Measurements from ENCODE around the gene ANKRD34A.
A peak's percentile ranks its signal among the peaks of the same experiment; 100 is the strongest.

Gene ANKRD34A

GRCh38 chr1:145990249-145990855 lies 26.0 kb upstream of the ANKRD34A start:
- DNase-seq, result no peak

DNA sequence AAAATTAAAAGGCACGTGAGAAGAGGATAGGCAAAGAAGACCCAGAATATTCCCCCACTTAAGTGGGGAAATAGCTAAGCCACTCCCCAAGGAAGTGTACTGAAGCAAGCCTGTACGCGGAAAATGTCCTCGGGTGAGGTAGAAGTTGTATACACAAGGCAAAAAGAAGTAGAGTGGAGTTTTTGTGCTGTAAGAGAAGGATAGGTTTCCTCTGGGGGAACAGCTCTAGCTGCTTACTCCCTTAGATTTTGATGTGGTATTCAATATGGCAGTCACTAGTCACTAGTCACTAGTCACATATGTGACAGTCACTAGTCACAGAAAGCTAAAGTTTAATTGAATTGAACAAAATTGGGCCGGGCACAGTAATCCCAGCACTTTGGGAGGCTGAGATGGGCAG lies 24.4 kb upstream of the ANKRD34A start:
- DNase-seq, result no peak

GRCh38 chr1:145987926-145988325 lies 23.6 kb upstream of the ANKRD34A start:
- no peak for DNase-seq

DNA sequence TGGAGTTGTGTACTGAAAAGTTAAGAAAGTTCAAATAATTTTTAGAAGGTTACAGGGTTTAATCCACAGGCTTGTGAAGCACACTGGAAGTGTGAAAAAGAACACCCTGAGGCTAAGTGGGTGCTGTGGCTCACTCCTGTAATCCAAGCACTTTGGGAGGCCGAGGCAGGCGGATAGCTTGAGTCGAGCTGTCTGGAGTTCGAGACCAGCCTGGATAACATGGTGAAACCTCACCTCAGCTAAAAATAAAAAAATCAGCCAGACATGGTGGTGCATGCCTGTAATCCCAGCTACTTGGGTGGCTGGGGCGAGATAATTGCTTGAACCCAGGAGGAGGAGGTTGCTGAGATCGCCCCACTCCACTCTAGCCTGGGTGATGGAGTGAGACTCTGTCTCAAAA lies 22.2 kb upstream of the ANKRD34A start:
- no peak for DNase-seq

DNA sequence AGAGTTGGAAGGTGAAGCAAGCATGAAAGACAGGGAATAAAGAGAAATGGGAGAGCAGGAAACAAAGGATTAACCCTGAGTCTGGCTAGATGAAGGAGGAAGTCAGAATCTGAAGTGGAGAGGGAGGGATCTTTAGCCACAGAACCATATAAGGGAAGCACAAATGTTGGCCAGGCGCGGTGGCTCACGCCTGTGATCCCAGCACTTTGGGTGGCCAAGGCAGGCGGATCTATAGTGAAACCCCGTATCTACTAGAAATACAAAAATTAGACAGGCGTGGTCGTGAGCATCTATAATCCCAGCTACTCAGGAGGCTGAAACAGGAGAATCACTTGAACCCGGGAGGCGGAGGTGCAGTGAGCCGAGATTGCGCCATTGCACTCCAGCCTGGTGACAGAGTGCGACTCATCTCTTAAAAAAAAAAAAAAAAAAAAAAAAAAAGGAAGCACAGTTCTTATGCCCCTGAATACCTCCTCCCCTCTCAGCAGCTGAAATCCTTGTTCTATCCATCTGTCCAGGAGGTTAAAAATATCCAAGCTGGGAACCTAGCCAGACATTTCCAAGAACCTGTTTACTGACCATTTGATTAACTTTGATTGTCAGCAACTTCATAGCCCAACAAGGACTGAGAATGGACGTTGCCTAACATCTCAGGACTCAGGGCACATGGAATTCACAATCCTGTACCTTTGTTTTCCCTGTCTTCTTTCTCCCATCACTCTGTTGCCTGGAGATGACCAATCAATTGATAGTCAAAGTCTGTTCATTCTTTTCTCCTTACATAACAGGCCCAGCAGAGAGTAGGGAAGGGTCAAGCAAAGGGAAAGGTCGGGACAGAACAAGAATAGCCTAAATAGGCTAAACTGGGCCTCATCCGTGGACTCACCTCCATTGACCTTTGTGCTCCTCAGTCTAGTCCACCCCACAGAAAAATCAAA lies 21.4 kb upstream of the ANKRD34A start:
- DNase-seq, result no peak

DNA sequence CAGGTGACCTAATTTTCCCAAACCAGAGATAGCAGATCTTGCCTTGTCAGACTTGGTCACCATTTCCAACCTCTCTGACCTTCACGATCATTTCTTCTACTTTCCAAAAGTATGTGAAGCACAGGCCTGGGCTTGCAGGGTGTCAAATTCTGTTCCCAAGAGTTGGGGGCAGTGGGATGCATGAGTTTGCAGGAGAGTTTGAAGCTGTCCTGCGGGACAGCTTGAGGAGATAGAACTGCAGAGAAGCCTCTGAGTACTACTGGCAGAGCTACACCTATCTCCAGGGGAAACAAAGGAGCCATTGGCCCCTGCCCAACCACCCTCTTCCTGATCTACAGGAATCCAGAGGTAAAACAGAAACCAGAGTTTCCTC lies 20.7 kb upstream of the ANKRD34A start:
- no peak for DNase-seq

DNA sequence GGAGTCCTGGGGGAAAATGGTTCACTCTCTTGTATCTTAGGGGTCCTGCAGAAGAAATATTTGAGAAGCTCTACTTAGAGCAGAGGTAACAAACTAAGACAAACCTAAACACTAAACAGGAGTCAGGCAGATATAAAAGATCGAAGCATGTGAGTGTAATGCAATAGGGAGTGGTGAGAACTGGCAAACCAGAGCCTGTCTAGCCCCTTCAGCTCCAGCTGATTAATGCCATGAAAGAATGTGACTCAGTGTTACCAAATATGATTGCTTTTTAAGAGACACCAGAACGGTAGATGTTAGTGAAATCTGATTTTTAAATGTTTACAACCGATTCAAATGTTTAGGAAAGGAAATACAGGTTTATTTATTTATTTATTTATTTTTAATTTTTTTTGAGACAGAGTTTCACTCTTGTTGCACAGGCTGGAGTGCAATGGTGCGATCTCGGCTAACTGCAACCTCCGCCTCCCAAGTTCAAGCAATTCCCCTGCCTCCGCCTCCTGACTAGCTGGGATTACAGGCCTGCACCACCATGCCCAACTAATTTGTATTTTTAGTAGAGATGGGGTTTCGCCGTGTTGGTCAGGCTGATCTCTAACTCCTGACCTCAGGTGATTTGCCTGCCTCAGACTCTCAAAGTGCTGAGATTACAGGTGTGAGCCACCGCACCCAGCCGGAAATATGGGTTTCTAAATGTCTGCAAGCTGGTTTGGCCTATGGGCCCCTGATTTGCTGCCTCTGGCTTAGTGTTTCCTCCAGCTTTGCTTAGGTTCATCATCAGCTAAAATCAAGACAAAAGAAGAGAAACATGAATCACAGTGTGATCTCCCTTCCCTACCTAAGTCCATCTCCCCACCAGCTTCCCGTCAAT lies 19.8 kb upstream of the ANKRD34A start:
- no peak for DNase-seq

DNA sequence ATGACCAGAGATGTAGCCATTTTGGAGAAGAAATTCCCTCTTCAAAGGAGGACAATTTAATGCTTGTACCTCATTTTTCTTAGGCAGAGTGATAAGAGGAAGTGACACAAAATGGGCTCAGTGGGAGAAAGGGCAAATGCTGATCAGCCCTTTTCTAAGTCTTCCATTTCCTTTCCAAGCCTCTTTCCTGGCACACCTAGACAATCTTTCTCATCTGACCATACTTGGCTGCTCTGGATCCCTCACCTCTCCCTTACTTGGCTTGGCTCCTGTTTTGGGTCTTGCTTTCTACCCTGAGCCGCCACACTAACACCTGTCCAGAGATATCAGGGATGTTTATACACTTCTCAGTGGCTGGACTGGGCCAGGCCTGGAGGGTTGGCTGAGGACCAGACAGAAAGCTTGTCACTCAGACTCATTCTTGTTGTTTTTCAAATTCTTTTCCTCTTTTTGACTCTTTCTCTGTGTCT lies 18.9 kb upstream of the ANKRD34A start:
- no peak for DNase-seq

DNA sequence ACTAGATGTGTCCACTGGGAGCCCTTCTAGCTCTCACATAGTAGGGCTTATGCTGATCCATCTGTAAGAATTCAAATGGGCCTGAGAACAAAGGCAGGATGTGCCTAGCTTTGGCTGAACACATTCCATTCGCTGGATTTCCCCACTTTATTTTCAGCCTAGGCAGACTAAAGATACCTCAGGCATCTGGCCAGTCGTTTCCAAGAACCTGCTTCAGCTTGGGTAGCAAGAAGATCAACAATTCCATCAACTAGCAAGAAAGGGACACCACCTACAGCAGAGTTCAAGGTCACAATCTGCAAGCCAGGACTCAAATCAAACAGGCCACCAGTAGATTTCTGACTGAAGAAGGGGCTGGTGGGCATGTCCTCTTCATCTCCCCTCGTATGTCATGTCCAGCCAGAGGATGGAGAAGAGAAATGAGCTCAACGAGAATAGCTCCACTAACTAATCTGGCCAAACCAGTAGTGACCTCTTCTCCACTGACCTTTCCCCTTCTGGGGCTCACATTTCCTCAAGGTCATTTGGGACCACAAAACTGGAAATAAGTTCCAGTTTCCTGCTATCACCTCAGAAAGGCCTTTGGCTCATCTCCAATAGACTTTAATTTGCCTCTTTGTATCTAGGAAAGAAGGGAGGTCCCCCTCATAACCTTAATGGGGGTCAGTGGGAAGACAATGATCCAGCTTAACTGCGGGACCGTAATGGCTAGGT lies 17.8 kb upstream of the ANKRD34A start:
- no peak for DNase-seq

DNA sequence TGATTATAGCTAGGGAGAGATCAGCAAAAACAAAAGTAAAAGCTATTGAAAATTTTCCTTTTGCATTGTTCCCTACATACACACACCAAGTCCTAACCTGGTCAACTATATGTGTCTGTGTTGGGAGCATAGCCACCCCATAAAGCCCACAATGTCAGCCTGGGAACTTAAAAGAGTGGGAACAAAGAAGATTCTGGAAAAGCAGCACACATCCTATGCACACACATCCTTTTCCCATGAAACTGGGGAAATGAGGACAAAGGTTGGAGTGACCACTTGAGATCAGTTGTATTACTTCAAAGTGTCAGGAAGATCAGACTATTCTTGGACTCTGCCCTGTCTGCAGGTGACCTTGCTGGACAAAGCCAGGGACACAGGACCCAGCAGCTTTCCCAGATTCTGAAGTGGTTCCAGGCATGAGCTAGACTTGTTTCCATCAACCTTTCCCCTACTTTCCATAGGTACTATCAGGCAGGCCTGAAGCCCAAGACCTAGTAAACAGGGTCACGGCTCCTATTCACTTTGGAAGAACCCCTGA lies 16.2 kb upstream of the ANKRD34A start:
- DNase-seq, result no peak

- no peak for DNase-seq
Observed at GRCh38 chr1:145979746-145980456, 15.5 kb upstream of the ANKRD34A start.

DNA sequence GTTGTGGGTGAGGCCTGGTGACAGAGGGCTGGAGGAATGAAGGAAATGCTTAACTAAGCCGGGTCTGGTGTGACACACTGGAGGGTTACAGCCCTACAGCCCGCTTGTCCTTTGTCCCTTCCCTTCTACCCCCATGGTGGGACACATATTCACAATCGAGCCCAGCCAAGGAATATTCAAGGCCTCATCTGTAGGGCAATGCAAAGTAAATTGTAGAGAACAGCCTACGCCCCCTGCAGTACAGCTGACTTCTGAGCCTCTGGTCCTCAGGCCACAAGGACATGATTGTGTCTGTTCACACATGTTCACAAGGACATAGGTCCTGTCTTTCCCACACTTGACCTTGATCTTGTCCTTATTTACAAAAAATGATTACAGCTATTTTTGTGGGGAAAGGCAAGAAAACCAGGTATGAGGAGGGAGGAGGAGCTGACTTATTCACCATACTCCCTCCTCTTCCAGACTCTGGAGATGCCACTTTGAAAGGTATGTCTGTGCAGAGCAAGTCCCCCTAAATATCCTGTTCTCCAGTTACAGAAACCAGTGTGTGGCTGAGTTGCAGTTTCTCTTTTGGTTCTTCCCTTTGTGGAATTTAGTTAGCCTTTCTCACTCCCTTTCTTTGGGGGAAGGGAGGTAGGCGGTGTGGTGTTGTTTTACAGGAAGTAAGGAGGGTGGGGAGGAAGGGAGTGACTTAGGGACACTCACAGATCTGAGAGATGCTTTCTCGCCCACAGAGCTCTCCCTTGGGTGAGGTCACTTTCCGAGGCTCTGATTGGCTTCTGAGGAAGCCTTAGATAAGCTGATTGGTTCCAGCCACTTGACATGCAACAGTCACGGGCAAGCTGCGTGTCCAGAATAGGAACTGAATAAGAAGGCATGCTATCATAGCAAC lies 14.7 kb upstream of the ANKRD34A start:
- peak; percentile 94 for DNase-seq

GRCh38 chr1:145978471-145978853 lies 14.1 kb upstream of the ANKRD34A start:
- no peak for DNase-seq

DNA sequence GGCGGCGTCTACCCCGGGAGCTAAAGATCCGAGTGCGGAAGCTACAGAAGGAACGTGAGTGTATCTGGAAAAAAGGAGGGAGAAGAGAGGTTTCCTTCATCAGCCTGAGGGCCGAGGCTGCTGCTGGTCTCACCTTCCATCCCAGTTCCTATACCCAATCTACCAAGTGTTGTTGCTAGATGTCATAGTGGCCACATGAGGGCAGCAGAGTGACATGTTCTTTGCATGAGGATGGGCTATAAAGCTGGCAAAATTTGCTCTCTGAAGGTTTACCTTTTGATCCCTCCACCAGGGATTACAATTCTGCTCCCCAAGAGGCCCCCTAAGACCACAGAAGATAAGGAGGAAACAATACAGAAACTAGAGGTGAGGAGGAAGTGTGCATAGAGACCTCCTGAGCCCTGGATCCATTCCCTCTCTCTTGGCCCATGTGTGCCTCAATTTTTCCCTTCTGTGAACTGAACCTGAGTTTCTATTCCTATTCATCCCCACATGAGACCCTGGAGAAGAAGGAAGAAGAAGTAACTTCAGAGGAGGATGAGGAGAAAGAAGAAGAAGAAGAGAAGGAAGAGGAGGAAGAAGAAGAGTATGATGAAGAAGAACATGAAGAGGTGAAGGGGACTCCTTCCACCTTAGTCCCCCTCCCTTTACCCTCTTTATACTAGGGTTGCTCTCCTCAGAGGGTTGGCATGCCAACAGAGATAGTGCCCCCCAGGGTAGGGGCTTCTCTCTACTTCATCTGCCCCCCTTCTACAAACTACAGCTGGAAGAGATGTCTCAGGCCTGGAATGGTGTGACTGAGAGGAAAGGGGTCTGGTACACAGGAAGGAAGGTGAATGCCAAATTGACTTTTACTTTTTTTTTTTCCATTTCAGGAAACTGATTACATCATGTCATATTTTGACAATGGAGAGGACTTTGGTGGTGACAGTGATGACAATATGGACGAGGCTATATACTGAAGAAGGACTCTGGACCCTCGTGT lies 13.4 kb upstream of the ANKRD34A start:
- DNase-seq, result peak; percentile 75

DNA sequence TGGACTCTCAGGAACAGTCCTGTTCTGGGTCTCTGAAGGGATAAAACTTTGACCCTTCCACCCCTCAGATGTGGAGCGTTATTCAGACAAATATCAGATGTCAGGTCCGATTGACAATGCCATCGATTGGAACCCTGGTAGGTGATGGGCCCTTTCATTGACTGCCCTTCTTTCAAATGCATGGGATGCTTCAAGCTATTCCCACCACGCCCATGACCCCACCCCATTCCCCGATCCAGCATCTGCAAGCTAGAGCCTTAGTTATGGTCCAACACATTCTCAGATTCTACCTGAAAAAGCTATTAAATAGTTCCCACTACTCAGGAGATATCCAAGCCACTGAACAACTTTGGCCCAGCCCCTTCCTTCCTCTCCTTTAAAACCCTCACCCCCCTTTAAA lies 12.6 kb upstream of the ANKRD34A start:
- DNase-seq, result no peak

DNA sequence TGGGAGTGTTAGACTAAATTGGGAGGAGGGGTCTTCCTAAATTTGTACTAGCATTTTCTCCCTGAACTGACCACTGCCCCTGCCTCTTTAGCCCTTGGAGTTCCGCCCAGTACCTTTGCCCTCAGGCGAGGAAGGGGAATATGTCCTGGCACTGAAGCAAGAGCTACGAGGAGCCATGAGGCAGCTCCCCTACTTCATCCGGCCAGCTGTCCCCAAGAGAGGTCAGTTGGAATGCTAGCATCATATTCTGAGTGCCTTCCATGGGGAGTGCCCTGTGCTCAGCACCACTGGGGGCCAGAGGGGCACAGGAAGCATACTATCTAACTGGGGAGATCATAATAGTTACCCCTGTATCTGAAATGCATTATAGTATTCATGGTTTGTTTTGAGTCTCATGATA lies 10.8 kb upstream of the ANKRD34A start:
- no peak for DNase-seq

DNA sequence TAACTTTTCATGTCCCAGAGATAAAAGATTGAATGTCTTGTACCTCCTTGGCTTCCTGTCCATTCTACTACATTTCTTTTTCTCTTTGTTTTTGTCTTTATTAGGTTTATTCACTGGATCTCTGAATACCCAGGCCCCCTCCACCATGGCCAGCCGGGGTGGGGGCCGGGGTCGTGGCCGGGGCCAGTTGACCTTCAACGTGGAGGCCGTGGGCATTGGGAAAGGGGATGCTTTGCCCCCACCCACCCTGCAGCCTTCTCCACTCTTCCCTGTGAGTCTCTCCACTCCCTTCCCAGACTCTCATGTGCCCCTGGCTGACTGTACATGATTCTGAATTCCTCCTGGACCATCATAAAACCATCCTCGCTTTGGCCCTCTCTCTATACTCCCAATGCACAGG lies 10.3 kb upstream of the ANKRD34A start:
- DNase-seq, result no peak

DNA sequence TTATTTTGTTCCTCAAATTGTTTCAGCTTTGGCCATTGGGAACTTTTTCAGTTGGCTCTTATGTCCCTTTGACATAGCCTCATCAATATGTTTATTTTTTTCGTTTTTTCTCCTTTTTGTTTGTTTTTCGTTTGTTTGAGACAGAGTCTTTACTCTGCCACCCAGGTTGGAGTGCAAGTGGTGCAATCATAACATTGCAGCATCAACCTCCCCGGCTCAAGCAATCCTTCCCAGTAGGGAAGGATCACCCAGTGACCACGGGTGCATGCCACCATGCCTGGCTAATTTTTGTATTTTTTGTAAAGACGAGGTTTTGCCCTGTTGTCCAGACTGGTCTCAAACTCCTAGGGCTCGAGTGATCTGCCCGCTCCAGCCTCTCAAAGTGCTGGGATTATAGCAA lies 8.2 kb upstream of the ANKRD34A start:
- no peak for DNase-seq

GRCh38 chr1:145967288-145967687 lies 2.9 kb upstream of the ANKRD34A start:
- no peak for DNase-seq
